NCI-H748 (cell line): Measurements from ENCODE around the gene RASGEF1C.
"Not testable (repeated sequence)": the region's sequence is repeated elsewhere in the genome, so short reads cannot be mapped to it uniquely, and the experiment has no call there.

Experiments
- DNase-seq: peaks from one replicate; lab custom pipeline; 2025; ENCODE audit not compliant: unreplicated experiment; lab: John Stamatoyannopoulos, UW

Gene RASGEF1C

GRCh38 chr5:180104168-180104530, 104.9 kb downstream of the RASGEF1C start:
- no peak for DNase-seq

GRCh38 chr5:180103487-180104167, 105.4 kb downstream of the RASGEF1C start:
- no peak for DNase-seq

- DNase-seq: no peak
These were observed 106.4 kb downstream of the RASGEF1C start for GRCh38 chr5:180102636-180103035.

GRCh38 chr5:180101451-180102105, 107.4 kb downstream of the RASGEF1C start:
- no peak for DNase-seq

- DNase-seq: no peak
These were observed 108.2 kb downstream of the RASGEF1C start for GRCh38 chr5:180100621-180101450.

GRCh38 chr5:180099733-180100611, 109.0 kb downstream of the RASGEF1C start:
- DNase-seq: no peak

- no peak for DNase-seq
These were observed 109.8 kb downstream of the RASGEF1C start for GRCh38 chr5:180098991-180099732.

- DNase-seq: no peak
These were observed 110.5 kb downstream of the RASGEF1C start for GRCh38 chr5:180098526-180098925.

- no peak for DNase-seq
These were observed 111.1 kb downstream of the RASGEF1C start for GRCh38 chr5:180097926-180098325.

GRCh38 chr5:180097163-180097894, 111.7 kb downstream of the RASGEF1C start:
- DNase-seq: no peak

GRCh38 chr5:180096616-180097015, 112.4 kb downstream of the RASGEF1C start:
- no peak for DNase-seq

- no peak for DNase-seq
These were observed 113.5 kb downstream of the RASGEF1C start for GRCh38 chr5:180095545-180095944.

GRCh38 chr5:180093651-180094382, 115.2 kb downstream of the RASGEF1C start:
- DNase-seq: no peak

- no peak for DNase-seq
These were observed 115.8 kb downstream of the RASGEF1C start for GRCh38 chr5:180093241-180093640.

- peak; percentile 60 for DNase-seq
These were observed 118.1 kb downstream of the RASGEF1C start for GRCh38 chr5:180090769-180091546.

- DNase-seq: peak; percentile 59
These were observed 118.8 kb downstream of the RASGEF1C start for GRCh38 chr5:180090098-180090768.

GRCh38 chr5:180089628-180090027, 119.4 kb downstream of the RASGEF1C start:
- DNase-seq: not testable (repeated sequence)

GRCh38 chr5:180088561-180088960, 120.5 kb downstream of the RASGEF1C start:
- no peak for DNase-seq
